Nephron (organoid): ENCODE measurements around the gene UTP25.
"Not testable (repeated sequence)": the region's sequence is repeated elsewhere in the genome, so short reads cannot be mapped to it uniquely, and the experiment has no call there.

ENCODE experiments used
- H3K27ac Mint-ChIP-seq, 3 experiments: 2 replicates each; pipeline ENCODE4 v1.8.0; 2020; ENCODE audit warnings: mixed read lengths in 3 of 3, mild to moderate bottlenecking in 2 of 3, moderate library complexity in 1 of 3
- H3K27me3 Mint-ChIP-seq: 2 replicates; pipeline ENCODE4 v1.8.0; 2021; ENCODE audit warnings: low read depth, mild to moderate bottlenecking, moderate library complexity, mixed read lengths
- H3K36me3 Mint-ChIP-seq: 2 replicates; pipeline ENCODE4 v1.8.0; 2020; ENCODE audit warnings: low read depth, mixed read lengths
- H3K4me1 Mint-ChIP-seq: 2 replicates; pipeline ENCODE4 v1.8.0; 2020; ENCODE audit warnings: mixed read lengths
- H3K4me3 Mint-ChIP-seq, 3 experiments: 2 replicates each; pipeline ENCODE4 v1.8.0; 2020; ENCODE audit warnings: mild to moderate bottlenecking in 3 of 3, mixed read lengths in 3 of 3, moderate library complexity in 2 of 3
- H3K9me3 Mint-ChIP-seq: 2 replicates; pipeline ENCODE4 v1.8.0; 2020; ENCODE audit warnings: mixed read lengths
- TF ChIP-seq, protein P1 (sequence below), 3 experiments: fragments of 200-600 bp; sonication (generic); IDR thresholded peaks; one replicate each; pipeline ENCODE4 v1.5.0; 2021; ENCODE audit warnings: antibody characterized with exemption in 3 of 3; ENCODE audit not compliant: unreplicated experiment in 3 of 3

UTP25 gene

GRCh38 chr1:209884665-209885117, 56.9 kb downstream of the UTP25 start:
- Mint-ChIP-seq H3K27me3 (peaks cover 27% of the 10 kb centered on the region), H3K9me3 (no peaks in the 10 kb centered on the region), H3K27ac (peak overlapping the region in 2 of 3 experiments; percentile 14 to 78), H3K4me1 (peaks cover 31% of the 10 kb centered on the region), H3K36me3 (no peaks in the 10 kb centered on the region), H3K4me3 (no peak overlapping the region)
- TF ChIP-seq, protein P1, sequence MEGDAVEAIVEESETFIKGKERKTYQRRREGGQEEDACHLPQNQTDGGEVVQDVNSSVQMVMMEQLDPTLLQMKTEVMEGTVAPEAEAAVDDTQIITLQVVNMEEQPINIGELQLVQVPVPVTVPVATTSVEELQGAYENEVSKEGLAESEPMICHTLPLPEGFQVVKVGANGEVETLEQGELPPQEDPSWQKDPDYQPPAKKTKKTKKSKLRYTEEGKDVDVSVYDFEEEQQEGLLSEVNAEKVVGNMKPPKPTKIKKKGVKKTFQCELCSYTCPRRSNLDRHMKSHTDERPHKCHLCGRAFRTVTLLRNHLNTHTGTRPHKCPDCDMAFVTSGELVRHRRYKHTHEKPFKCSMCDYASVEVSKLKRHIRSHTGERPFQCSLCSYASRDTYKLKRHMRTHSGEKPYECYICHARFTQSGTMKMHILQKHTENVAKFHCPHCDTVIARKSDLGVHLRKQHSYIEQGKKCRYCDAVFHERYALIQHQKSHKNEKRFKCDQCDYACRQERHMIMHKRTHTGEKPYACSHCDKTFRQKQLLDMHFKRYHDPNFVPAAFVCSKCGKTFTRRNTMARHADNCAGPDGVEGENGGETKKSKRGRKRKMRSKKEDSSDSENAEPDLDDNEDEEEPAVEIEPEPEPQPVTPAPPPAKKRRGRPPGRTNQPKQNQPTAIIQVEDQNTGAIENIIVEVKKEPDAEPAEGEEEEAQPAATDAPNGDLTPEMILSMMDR (IDR thresholded peaks at IDR 0.05; ENCODE audit: unreplicated experiment in 3 of 3): no peak

GRCh38 chr1:209885403-209886218, 57.8 kb downstream of the UTP25 start:
- TF ChIP-seq, protein P1 (IDR thresholded peaks at IDR 0.05; ENCODE audit: unreplicated experiment in 3 of 3): no peak
- Mint-ChIP-seq H3K4me3 (no peak overlapping the region), H3K9me3 (no peaks in the 10 kb centered on the region), H3K27ac (no peak overlapping the region), H3K27me3 (peaks cover 27% of the 10 kb centered on the region), H3K4me1 (peaks cover 31% of the 10 kb centered on the region), H3K36me3 (no peaks in the 10 kb centered on the region)

DNA sequence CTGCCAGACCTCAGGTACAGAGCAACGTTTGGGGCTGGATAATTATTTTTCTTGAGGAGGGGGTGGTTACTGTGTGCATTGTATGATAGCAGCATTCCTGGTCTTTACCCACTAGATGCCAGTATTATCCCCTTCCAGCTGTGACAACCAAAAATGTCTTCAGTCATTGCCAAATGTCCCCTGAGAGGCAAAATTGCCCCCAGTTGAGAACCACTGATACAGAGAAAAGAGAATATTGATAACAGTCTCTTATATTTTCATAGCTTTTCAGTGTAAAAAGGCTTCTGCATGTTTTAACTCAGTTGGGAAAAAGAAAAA, 58.4 kb downstream of the UTP25 start:
- peaks cover 31% of the 10 kb centered on the region for H3K4me1 Mint-ChIP-seq
- H3K9me3 Mint-ChIP-seq: no peaks in the 10 kb centered on the region
- H3K27ac Mint-ChIP-seq: no peak overlapping the region
- TF ChIP-seq, protein P1 (IDR thresholded peaks at IDR 0.05; ENCODE audit: unreplicated experiment in 3 of 3): no peak
- no peaks in the 10 kb centered on the region for H3K36me3 Mint-ChIP-seq
- peaks cover 27% of the 10 kb centered on the region for H3K27me3 Mint-ChIP-seq
- no peak overlapping the region for H3K4me3 Mint-ChIP-seq

DNA sequence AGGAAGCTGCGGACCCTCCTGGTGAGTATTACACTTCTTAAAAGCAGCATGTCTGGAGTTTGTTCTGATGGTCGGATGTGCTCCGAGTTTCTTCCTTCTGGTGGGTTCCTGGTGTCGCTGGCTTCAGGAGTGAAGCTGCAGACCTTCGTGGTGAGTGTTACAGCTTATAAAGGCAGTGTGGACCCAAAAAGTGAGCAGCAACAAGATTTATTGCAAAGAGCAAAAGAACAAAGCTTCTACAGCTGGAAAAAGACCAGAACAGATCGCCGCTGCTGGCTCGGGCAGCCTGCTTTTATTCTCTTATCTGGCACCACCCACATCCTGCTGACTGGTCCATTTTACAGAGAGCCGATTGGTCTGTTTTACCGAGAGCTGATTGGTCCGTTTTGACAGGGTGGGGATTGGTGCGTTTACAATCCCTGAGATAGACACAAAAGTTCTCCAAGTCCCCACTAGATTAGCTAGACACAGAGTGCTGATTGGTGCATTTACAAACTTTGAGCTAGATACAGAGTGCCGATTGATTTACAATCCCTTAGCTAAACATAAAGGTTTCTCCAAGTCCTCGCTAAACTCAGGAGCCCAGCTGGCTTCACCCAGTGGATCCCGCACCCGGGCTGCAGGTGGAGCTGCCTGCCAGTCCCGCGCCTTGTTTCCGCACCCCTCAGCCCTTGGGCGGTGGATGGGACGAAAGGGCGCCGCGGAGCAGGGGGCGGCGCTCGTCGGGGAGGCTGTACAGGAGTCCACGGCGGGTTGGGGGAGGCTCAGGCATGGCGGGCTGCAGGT, 60.7 kb downstream of the UTP25 start:
- not testable (repeated sequence) for H3K4me3 Mint-ChIP-seq, H3K36me3 Mint-ChIP-seq, H3K27ac Mint-ChIP-seq, H3K9me3 Mint-ChIP-seq
- peaks cover 14% of the 10 kb centered on the region for H3K4me1 Mint-ChIP-seq
- peaks cover 24% of the 10 kb centered on the region for H3K27me3 Mint-ChIP-seq

- no peak overlapping the region for H3K27ac Mint-ChIP-seq
- TF ChIP-seq, protein P1 (IDR thresholded peaks at IDR 0.05; ENCODE audit: unreplicated experiment in 3 of 3): no peak
- H3K4me1 Mint-ChIP-seq: peaks cover 8% of the 10 kb centered on the region
- no peak overlapping the region for H3K4me3 Mint-ChIP-seq
- no peaks in the 10 kb centered on the region for H3K9me3 Mint-ChIP-seq
- H3K27me3 Mint-ChIP-seq: peaks cover 27% of the 10 kb centered on the region
- no peaks in the 10 kb centered on the region for H3K36me3 Mint-ChIP-seq
Observed at GRCh38 chr1:209889077-209889418, 61.3 kb downstream of the UTP25 start.

DNA sequence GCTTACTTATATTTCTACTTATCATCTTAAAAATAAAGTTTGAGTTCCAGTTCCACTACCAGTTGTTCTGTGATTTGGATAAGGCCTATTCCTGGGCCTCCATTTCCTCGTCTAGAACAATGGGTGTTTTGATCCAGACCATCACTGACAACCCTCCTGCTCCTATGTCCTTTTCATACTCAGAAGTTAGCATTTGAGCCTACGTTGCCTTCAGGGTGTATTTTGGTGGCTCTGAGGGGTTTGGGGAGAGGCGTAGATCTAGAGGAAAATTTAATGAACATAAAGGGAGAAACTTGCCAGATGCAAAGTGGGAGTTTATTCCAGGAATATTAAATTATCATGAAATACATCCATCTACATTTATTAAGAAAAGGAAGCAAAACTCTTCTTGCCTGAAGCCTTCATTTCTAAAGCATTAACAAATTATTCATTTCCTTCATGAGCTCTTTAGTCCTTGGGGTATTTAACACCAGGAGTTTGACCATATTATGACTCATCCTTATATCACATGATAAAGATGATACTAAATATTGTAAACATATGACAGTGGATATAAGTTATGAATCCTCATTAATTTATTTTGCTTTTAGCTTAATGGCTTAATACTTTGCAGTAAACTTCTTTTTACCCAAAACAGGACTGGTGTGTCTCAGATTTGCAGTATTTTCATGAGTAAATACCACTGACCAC, 63.0 kb downstream of the UTP25 start:
- Mint-ChIP-seq H3K36me3 (no peaks in the 10 kb centered on the region), H3K9me3 (no peaks in the 10 kb centered on the region), H3K4me1 (no peaks in the 10 kb centered on the region), H3K27me3 (peaks cover 31% of the 10 kb centered on the region), H3K4me3 (no peak overlapping the region), H3K27ac (peak overlapping the region in 2 of 3 experiments; percentile 44 to 73)
- TF ChIP-seq, protein P1 (IDR thresholded peaks at IDR 0.05; ENCODE audit: unreplicated experiment in 3 of 3): no peak
